HL-60 (cell line): ENCODE results near the gene OBP2A.

ENCODE experiments used
- DNase-seq, 2 experiments: peaks; one replicate each; pipeline ENCODE4 v3.0.0-alpha.2; 2010 to 2020; ENCODE audit warnings: low read depth in 1 of 2, low spot score in 1 of 2
- H3K27ac ChIP-seq: fragments of 250-450 bp; sonication (Bioruptor Pico); replicated peaks from 2 replicates; pipeline ENCODE4 v1.5.1; 2020; ENCODE audit warnings: mild to moderate bottlenecking, moderate library complexity
- H3K27me3 ChIP-seq: fragments of 250-450 bp; sonication (Bioruptor Pico); 2 replicates; pipeline ENCODE4 v1.5.1; 2021; ENCODE audit warnings: mild to moderate bottlenecking, moderate library complexity; ENCODE audit not compliant: insufficient read depth, poor library complexity, severe bottlenecking
- H3K4me3 ChIP-seq: replicated peaks from 2 replicates; pipeline ENCODE4 v1.5.1; 2011; ENCODE audit warnings: mild to moderate bottlenecking, control low read depth, low read length; ENCODE audit not compliant: insufficient read depth
- CTCF ChIP-seq: IDR thresholded peaks from one replicate; pipeline ENCODE4 v1.5.1; 2011; ENCODE audit warnings: low read length, control low read depth, inconsistent platforms; ENCODE audit not compliant: insufficient read depth
- GABPA ChIP-seq: IDR thresholded peaks from 2 replicates; pipeline ENCODE4 v1.6.1; 2012; ENCODE audit warnings: low read depth
- POLR2AphosphoS5 ChIP-seq: IDR thresholded peaks from 2 replicates; pipeline ENCODE4 v1.6.1; 2012; ENCODE audit warnings: low read depth
- REST ChIP-seq: IDR thresholded peaks from 2 replicates; pipeline ENCODE4 v1.6.1; 2012; ENCODE audit warnings: low read depth; ENCODE audit not compliant: insufficient replicate concordance
- SPI1 ChIP-seq: IDR thresholded peaks from 2 replicates; pipeline ENCODE4 v1.6.1; 2012; ENCODE audit warnings: low read depth, mild to moderate bottlenecking, borderline replicate concordance

OBP2A gene

GRCh38 chr9:135572233-135572632, 26.3 kb downstream of the OBP2A start:
- Histone ChIP-seq H3K27me3 (peaks cover 2% of the 10 kb centered on the region), H3K27ac (no peak overlapping the region), H3K4me3 (no peak overlapping the region)
- DNase-seq = no peak
- TF ChIP-seq GABPA (no peak), REST (no peak), CTCF (no peak), POLR2AphosphoS5 (no peak), SPI1 (no peak)

- H3K27me3 ChIP-seq = peaks cover 2% of the 10 kb centered on the region
- no peak overlapping the region for H3K4me3 ChIP-seq
- DNase-seq = no peak
- TF ChIP-seq CTCF (no peak), POLR2AphosphoS5 (no peak), REST (no peak), SPI1 (no peak), GABPA (no peak)
- no peak overlapping the region for H3K27ac ChIP-seq
Observed at GRCh38 chr9:135573124-135573523, 27.2 kb downstream of the OBP2A start.

GRCh38 chr9:135574331-135574730, 28.4 kb downstream of the OBP2A start:
- H3K27ac ChIP-seq = no peak overlapping the region
- TF ChIP-seq SPI1 (no peak), CTCF (no peak), GABPA (no peak)
- no peak for DNase-seq
- H3K27me3 ChIP-seq = peaks cover 2% of the 10 kb centered on the region
- no peak overlapping the region for H3K4me3 ChIP-seq

GRCh38 chr9:135574943-135575342, 29.0 kb downstream of the OBP2A start:
- H3K4me3 ChIP-seq = no peak overlapping the region
- TF ChIP-seq REST (no peak), CTCF (no peak), SPI1 (no peak), POLR2AphosphoS5 (no peak), GABPA (no peak)
- no peak for DNase-seq
- H3K27ac ChIP-seq = no peak overlapping the region
- H3K27me3 ChIP-seq = peaks cover 2% of the 10 kb centered on the region
